HepG2 (cell line): ENCODE results near the gene GPR65. TPM values are rescaled to one million over a fixed set of nuclear protein-coding genes. Genes with fewer than 3 reads are reported as not detected.
A peak's percentile ranks its signal among the peaks of the same experiment; 100 is the strongest.

Experiments
- CC2D1A ChIP-seq: sonication (generic); formaldehyde crosslinking; IDR thresholded peaks from 2 replicates; pipeline ENCODE4 v1.8.1; 2023; ENCODE audit warnings: mild to moderate bottlenecking, missing genetic modification reagents
- DNMT3B ChIP-seq: conservative IDR thresholded peaks from 2 replicates; pipeline ENCODE4 v1.6.1; 2016; ENCODE audit warnings: missing biosample characterization, control low read depth
- ETV6 ChIP-seq: sonication (generic); formaldehyde crosslinking; conservative IDR thresholded peaks from 2 replicates; pipeline ENCODE4 v1.4.0; 2020; ENCODE audit warnings: missing genetic modification reagents
- EZH2 ChIP-seq: conservative IDR thresholded peaks from 2 replicates; pipeline ENCODE4 v1.6.1; 2012; ENCODE audit warnings: mild to moderate bottlenecking, low read depth, low read length, moderate library complexity
- FOXA3 ChIP-seq: IDR thresholded peaks from 2 replicates; pipeline ENCODE4 v1.6.1; 2016; ENCODE audit warnings: missing genetic modification reagents, missing compliant biosample characterization
- FOXP1 ChIP-seq, 2 experiments: fragments of 450-650 bp in 1 of 2; IDR thresholded peaks; 2 replicates each; pipeline ENCODE4 v1.6.1; 2017 to 2018; ENCODE audit warnings: antibody characterized with exemption in 1 of 2
- KDM3A ChIP-seq: IDR thresholded peaks from 2 replicates; pipeline ENCODE4 v1.6.1; 2018; ENCODE audit warnings: low read depth, missing compliant biosample characterization
- NKX3-1 ChIP-seq: sonication (generic); formaldehyde crosslinking; IDR thresholded peaks from 2 replicates; pipeline ENCODE4 v1.5.0; 2020; ENCODE audit warnings: missing genetic modification reagents
- ZNF383 ChIP-seq: sonication (generic); formaldehyde crosslinking; IDR thresholded peaks from 2 replicates; pipeline ENCODE4 v1.4.0; 2020; ENCODE audit warnings: missing genetic modification reagents, mild to moderate bottlenecking, borderline replicate concordance
- ZNF543 ChIP-seq: sonication (generic); formaldehyde crosslinking; IDR thresholded peaks from 2 replicates; pipeline ENCODE4 v1.4.0; 2020; ENCODE audit warnings: mild to moderate bottlenecking, missing genetic modification reagents
- ZNF773 ChIP-seq: sonication (generic); formaldehyde crosslinking; IDR thresholded peaks from 2 replicates; pipeline ENCODE4 v1.4.0; 2020; ENCODE audit warnings: missing genetic modification reagents, borderline replicate concordance
- ZNF878 ChIP-seq: sonication (generic); formaldehyde crosslinking; IDR thresholded peaks from 2 replicates; pipeline ENCODE4 v1.8.1; 2023; ENCODE audit warnings: mild to moderate bottlenecking, missing genetic modification reagents, moderate library complexity
- polyA plus RNA-seq, 8 experiments: library from polyadenylated mRNA; depleted of rRNA in 3 of 8; stranded (reverse) in 7 of 8; unstranded in 1 of 8; fragments of >200 nt; fragmentation: Illumina TruSeq in 4 of 8; extraction: Trizol in 4 of 8; gene quantifications; 2 replicates each; pipeline versions ENCODE4 v1.2.1 to v1.2.3, GENCODE V29; 2011 to 2016; ENCODE audit warnings: low read depth in 4 of 8, missing spikeins in 1 of 8, mixed read lengths in 1 of 8; ENCODE audit not compliant: insufficient read depth in 1 of 8
- total RNA-seq, 5 experiments: library from RNA; depleted of rRNA; stranded (reverse); fragments of >200 nt; fragmentation: Illumina TruSeq; extraction: Trizol; gene quantifications; 2 replicates each; pipeline ENCODE4 v1.2.3, GENCODE V29; 2016; ENCODE audit warnings: low read depth in 1 of 5
- TF ChIP-seq, protein P1 (sequence below): sonication (generic); formaldehyde crosslinking; IDR thresholded peaks from 2 replicates; pipeline ENCODE4 v1.8.0; 2022; ENCODE audit warnings: mild to moderate bottlenecking, missing genetic modification reagents; ENCODE audit not compliant: insufficient replicate concordance
- TF ChIP-seq, protein P2 (sequence below): sonication (generic); formaldehyde crosslinking; IDR thresholded peaks from 2 replicates; pipeline ENCODE4 v1.4.0; 2020; ENCODE audit warnings: low read depth, mild to moderate bottlenecking, missing genetic modification reagents
- TF ChIP-seq, protein P3 (sequence below): IDR thresholded peaks from 2 replicates; pipeline ENCODE4 v1.6.1; 2012; ENCODE audit warnings: inconsistent platforms
- TF ChIP-seq, protein P4 (sequence below): sonication (generic); formaldehyde crosslinking; IDR thresholded peaks from 2 replicates; pipeline ENCODE4 v1.4.0; 2020; ENCODE audit warnings: missing genetic modification reagents
- TF ChIP-seq, protein P5 (sequence below): IDR thresholded peaks from 2 replicates; pipeline ENCODE4 v1.6.1; 2012; ENCODE audit warnings: low read depth, low read length, improper control_type of control experiment
- TF ChIP-seq, protein P6 (sequence below): sonication (generic); formaldehyde crosslinking; IDR thresholded peaks from 2 replicates; pipeline ENCODE4 v1.8.0; 2022; ENCODE audit warnings: missing genetic modification reagents, mild to moderate bottlenecking, moderate library complexity, borderline replicate concordance
- TF ChIP-seq, protein P7 (sequence below): sonication (generic); formaldehyde crosslinking; IDR thresholded peaks from 2 replicates; pipeline ENCODE4 v1.4.0; 2020; ENCODE audit warnings: mild to moderate bottlenecking, missing genetic modification reagents

The GPR65 gene
- total and polyA plus RNA-seq, 2 of the 13 experiments (the other 11 are each of a cell fraction or from before 2014, with no cell fraction given): not detected

DNA sequence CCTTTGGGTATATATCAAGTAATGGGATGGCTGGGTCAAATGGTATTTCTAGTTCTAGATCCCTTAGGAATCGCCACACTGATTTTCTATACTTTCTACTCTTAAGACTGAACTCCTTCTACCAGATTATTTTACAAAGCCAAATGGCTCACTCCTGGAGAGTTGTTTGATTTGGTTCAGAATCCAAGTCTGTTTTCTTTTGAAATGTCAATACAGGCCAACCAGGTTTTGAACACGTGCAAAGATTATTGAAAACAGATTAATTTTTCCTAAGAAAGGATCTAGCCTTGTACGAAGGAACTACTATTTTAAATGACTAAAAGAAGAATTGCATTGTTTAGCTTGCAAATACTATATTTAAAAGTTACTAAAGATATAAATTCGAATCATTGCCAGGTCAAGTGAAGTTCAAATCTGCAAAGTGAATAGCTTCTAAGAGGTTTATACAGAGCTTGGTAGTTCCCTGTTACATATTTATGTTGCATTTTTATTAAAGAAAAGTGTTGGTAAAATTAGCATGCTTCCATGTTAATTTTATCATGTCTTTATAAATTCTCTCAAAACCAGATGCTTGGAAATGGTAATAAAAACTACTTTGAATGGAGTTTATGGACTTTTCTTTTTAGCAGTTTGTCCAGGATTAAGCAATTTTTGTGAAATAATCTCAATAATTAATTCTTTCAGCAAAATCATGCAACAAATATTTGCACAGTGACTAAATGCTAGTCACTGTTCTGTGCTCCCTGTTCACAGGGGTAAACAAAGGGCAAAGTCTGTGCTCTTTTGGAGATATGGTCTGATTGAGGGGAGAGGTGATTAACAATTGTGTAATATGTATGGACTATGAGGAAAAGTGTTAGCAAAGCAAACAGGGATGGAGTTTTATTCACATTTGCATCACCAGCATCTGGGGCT lies 38.9 kb downstream of the GPR65 start (continued):
- peak; percentile 34; the same call in 1 of the 2 replicates for TF ChIP-seq ZNF878 (CRISPR knock-in tag)
- TF ChIP-seq CC2D1A: no peak
- no peak for TF ChIP-seq EZH2
- no peak for TF ChIP-seq ZNF383 (CRISPR knock-in tag)
- TF ChIP-seq, protein P1, sequence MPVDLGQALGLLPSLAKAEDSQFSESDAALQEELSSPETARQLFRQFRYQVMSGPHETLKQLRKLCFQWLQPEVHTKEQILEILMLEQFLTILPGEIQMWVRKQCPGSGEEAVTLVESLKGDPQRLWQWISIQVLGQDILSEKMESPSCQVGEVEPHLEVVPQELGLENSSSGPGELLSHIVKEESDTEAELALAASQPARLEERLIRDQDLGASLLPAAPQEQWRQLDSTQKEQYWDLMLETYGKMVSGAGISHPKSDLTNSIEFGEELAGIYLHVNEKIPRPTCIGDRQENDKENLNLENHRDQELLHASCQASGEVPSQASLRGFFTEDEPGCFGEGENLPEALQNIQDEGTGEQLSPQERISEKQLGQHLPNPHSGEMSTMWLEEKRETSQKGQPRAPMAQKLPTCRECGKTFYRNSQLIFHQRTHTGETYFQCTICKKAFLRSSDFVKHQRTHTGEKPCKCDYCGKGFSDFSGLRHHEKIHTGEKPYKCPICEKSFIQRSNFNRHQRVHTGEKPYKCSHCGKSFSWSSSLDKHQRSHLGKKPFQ: no peak
- TF ChIP-seq ZNF543 (CRISPR knock-in tag): no peak
- TF ChIP-seq FOXP1 (IDR thresholded peaks at IDR 0.05): peak; percentile 98
- peak; percentile 99 for TF ChIP-seq FOXP1 (CRISPR knock-in tag; IDR thresholded peaks at IDR 0.05)
- TF ChIP-seq KDM3A (CRISPR knock-in tag): 0 out of 2 replicates have a peak, but pooled peaks have one; percentile 64
- TF ChIP-seq NKX3-1 (CRISPR knock-in tag): peak; percentile 34; the same call in 1 of the 2 replicates
- TF ChIP-seq, protein P2, sequence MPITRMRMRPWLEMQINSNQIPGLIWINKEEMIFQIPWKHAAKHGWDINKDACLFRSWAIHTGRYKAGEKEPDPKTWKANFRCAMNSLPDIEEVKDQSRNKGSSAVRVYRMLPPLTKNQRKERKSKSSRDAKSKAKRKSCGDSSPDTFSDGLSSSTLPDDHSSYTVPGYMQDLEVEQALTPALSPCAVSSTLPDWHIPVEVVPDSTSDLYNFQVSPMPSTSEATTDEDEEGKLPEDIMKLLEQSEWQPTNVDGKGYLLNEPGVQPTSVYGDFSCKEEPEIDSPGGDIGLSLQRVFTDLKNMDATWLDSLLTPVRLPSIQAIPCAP: no peak
- TF ChIP-seq, protein P3, sequence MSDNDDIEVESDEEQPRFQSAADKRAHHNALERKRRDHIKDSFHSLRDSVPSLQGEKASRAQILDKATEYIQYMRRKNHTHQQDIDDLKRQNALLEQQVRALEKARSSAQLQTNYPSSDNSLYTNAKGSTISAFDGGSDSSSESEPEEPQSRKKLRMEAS: no peak; the same call in 1 of the 2 replicates
- TF ChIP-seq, protein P4, sequence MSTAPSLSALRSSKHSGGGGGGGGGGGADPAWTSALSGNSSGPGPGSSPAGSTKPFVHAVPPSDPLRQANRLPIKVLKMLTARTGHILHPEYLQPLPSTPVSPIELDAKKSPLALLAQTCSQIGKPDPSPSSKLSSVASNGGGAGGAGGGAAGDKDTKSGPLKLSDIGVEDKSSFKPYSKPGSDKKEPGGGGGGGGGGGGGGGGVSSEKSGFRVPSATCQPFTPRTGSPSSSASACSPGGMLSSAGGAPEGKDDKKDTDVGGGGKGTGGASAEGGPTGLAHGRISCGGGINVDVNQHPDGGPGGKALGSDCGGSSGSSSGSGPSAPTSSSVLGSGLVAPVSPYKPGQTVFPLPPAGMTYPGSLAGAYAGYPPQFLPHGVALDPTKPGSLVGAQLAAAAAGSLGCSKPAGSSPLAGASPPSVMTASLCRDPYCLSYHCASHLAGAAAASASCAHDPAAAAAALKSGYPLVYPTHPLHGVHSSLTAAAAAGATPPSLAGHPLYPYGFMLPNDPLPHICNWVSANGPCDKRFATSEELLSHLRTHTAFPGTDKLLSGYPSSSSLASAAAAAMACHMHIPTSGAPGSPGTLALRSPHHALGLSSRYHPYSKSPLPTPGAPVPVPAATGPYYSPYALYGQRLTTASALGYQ: peak; percentile 95
- peak; percentile 98 for TF ChIP-seq FOXA3 (CRISPR knock-in tag)
- TF ChIP-seq, protein P5, sequence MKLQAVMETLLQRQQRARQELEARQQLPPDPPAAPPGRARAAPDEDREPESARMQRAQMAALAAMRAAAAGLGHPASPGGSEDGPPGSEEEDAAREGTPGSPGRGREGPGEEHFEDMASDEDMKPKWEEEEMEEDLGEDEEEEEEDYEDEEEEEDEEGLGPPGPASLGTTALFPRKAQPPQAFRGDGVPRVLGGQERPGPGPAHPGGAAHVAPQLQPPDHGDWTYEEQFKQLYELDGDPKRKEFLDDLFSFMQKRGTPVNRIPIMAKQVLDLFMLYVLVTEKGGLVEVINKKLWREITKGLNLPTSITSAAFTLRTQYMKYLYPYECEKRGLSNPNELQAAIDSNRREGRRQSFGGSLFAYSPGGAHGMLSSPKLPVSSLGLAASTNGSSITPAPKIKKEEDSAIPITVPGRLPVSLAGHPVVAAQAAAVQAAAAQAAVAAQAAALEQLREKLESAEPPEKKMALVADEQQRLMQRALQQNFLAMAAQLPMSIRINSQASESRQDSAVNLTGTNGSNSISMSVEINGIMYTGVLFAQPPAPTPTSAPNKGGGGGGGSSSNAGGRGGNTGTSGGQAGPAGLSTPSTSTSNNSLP: peak; percentile 98
- TF ChIP-seq, protein P6, sequence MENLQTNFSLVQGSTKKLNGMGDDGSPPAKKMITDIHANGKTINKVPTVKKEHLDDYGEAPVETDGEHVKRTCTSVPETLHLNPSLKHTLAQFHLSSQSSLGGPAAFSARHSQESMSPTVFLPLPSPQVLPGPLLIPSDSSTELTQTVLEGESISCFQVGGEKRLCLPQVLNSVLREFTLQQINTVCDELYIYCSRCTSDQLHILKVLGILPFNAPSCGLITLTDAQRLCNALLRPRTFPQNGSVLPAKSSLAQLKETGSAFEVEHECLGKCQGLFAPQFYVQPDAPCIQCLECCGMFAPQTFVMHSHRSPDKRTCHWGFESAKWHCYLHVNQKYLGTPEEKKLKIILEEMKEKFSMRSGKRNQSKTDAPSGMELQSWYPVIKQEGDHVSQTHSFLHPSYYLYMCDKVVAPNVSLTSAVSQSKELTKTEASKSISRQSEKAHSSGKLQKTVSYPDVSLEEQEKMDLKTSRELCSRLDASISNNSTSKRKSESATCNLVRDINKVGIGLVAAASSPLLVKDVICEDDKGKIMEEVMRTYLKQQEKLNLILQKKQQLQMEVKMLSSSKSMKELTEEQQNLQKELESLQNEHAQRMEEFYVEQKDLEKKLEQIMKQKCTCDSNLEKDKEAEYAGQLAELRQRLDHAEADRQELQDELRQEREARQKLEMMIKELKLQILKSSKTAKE (CRISPR knock-in tag): peak; percentile 57; the same call in 1 of the 2 replicates
- peak; percentile 67; the same call in 1 of the 2 replicates for TF ChIP-seq DNMT3B (CRISPR knock-in tag)
- TF ChIP-seq ETV6: no peak
- TF ChIP-seq, protein P7, sequence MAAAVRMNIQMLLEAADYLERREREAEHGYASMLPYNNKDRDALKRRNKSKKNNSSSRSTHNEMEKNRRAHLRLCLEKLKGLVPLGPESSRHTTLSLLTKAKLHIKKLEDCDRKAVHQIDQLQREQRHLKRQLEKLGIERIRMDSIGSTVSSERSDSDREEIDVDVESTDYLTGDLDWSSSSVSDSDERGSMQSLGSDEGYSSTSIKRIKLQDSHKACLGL (CRISPR knock-in tag): no peak
- TF ChIP-seq ZNF773: no peak
